ENCODE results near the gene PEX10. TPM values are rescaled to one million over a fixed set of nuclear protein-coding genes. Genes with fewer than 3 reads are reported as not detected.
A peak's percentile ranks its signal among the peaks of the same experiment; 100 is the strongest.

The PEX10 gene
- total and polyA plus RNA-seq, 10 of the 15 experiments (the other 5 are each of a cell fraction or from before 2014, with no cell fraction given): 0.24 to 24.9 (median 16.8) TPM; not detected in 1

DNA sequence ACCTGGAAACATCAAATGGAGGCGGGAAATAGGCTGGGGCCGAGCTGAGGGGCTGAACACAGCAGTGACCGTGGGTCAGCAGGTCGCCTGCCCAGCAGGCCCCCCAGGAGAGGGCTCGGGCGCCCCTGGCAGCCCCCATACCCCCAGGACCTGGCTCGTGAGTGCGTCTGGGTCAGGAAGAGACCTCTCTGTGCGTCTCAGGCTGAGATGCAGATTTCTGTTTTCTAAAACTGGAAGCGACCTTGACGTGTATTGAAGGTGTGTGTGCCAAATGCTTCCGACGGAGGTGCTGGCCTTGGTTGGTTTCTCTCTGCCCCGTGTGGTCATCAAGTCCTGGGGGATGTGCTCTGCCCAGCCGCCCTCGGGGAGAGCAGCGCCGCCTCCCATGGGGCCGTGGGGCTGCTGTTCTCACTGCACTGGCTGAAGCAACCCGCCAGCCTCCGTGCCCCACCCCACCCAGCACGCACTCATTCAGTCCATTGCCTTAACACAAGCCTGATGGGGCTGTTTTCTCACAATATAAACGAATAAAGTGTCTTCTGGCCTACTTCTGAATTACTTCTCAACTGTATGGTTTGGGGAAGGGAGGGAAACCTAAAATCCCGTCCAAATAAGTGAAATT, 7.4 kb downstream of the PEX10 start:
- BruUV-seq (replicated peaks): TSS peak; percentile 57
- H3K79me2 ChIP-seq (ENCODE audit: control insufficient read depth, insufficient read depth, low read length): no peaks in the 10 kb centered on the region
- no peaks in the 10 kb centered on the region for H3K9me3 ChIP-seq (replicated peaks; ENCODE audit: control insufficient read depth, insufficient read depth, low read length)
- WGBS (ENCODE audit: insufficient coverage, insufficient replicate concordance, low lambda C conversion rate, missing lambda C conversion rate): 90% methylated on average over 23 of the region's 24 CpGs
- DNase-seq (ENCODE audit: low read depth, low spot score): no peak
- H4K20me1 ChIP-seq (ENCODE audit: control insufficient read depth, insufficient read depth): no peaks in the 10 kb centered on the region
- no peak overlapping the region for H3K4me3 ChIP-seq
- ChIA-PET POLR2A (no interaction called here), RAD21 (ENCODE audit: unreplicated experiment) (no interaction called here), CTCF (no interaction called here), SMC1A (ENCODE audit: uncharacterized antibody, unreplicated experiment) (no interaction called here)
- in situ Hi-C loops (cut with MboI) (no loop called here), intact Hi-C loops (cut with micrococcal nuclease; ENCODE audit: unreplicated experiment) (no loop called here)
- H3K36me3 ChIP-seq (ENCODE audit: control insufficient read depth in 2 of 2, insufficient read depth in 2 of 2, low read length in 1 of 2): peaks cover 12 to 23% of the 10 kb centered on the region in 2 experiments
- H2AFZ ChIP-seq (ENCODE audit: control insufficient read depth, low read depth, low read length): no peak overlapping the region
- no peak for FAIRE-seq
- no peak for ATAC-seq
- TF ChIP-seq RB1 (IDR thresholded peaks at IDR 0.05; ENCODE audit: borderline replicate concordance) (no peak), POLR2A (IDR thresholded peaks at IDR 0.05; ENCODE audit: low read depth, low read length) (peak; percentile 59), PAX5 (IDR thresholded peaks at IDR 0.05; ENCODE audit: borderline replicate concordance, low read depth, low read length) (no peak)
- H3K27me3 ChIP-seq (replicated peaks in 1 of 2; ENCODE audit: control insufficient read depth in 2 of 2, insufficient read depth in 2 of 2, low read length in 1 of 2): no peaks in the 10 kb centered on the region
- no peak overlapping the region for H3K27ac ChIP-seq (ENCODE audit: control insufficient read depth, insufficient read depth)
- no peaks in the 10 kb centered on the region for H3K4me1 ChIP-seq (ENCODE audit: control insufficient read depth, insufficient read depth, low read length)
- H3K4me2 ChIP-seq (ENCODE audit: control insufficient read depth, insufficient read depth): no peak overlapping the region
- no peak overlapping the region for H3K9ac ChIP-seq (ENCODE audit: control insufficient read depth, insufficient read depth, low read length)

DNA sequence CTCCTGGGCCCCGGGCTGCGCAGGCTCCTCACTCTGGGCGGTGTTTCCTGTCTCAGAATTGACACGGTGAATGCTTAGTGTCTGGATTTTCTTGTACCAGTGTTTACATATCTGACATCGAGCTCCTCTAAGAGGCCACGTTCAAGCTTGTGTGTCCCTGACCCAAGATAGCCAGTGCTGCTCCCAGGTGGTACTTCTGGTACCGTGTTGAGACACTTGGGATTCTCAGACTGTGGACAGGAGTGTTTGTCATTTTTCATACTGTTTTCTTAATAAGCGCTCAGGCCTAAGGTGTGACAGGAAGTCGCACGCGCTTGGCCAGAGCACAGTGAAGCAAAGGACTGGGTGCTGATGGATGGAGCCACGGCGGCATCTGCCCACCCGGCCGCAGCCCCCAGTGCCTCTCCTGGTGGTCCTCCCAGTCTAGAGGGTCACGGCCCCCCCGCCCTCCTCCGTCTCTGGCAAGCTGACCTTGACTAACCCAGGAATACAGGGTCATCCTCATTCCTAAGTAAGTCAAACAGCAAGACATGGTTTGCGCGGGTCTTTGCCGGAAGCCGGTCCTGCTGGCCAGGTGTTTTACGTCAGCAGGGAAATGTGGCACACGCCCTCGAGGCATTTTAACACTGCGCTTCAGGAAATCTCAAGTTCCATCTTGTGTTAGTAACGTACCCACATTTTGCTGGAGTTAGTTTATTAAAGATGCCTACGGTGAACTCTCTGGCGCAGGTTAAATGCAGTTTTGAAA, 8.0 kb downstream of the PEX10 start:
- Histone ChIP-seq H2AFZ (ENCODE audit: control insufficient read depth, low read depth, low read length) (no peak overlapping the region), H3K27ac (ENCODE audit: control insufficient read depth, insufficient read depth) (no peak overlapping the region), H3K27me3 (replicated peaks in 1 of 2; ENCODE audit: control insufficient read depth in 2 of 2, insufficient read depth in 2 of 2, low read length in 1 of 2) (no peaks in the 10 kb centered on the region), H3K36me3 (ENCODE audit: control insufficient read depth in 2 of 2, insufficient read depth in 2 of 2, low read length in 1 of 2) (peaks cover 12 to 28% of the 10 kb centered on the region in 2 experiments), H3K9ac (ENCODE audit: control insufficient read depth, insufficient read depth, low read length) (no peak overlapping the region), H3K9me3 (replicated peaks; ENCODE audit: control insufficient read depth, insufficient read depth, low read length) (no peaks in the 10 kb centered on the region), H3K4me2 (ENCODE audit: control insufficient read depth, insufficient read depth) (no peak overlapping the region), H4K20me1 (ENCODE audit: control insufficient read depth, insufficient read depth) (no peaks in the 10 kb centered on the region), H3K4me3 (no peak overlapping the region), H3K4me1 (ENCODE audit: control insufficient read depth, insufficient read depth, low read length) (no peaks in the 10 kb centered on the region), H3K79me2 (ENCODE audit: control insufficient read depth, insufficient read depth, low read length) (no peaks in the 10 kb centered on the region)
- WGBS (ENCODE audit: insufficient coverage, insufficient replicate concordance, low lambda C conversion rate, missing lambda C conversion rate): 90% methylated on average over 29 of the region's 29 CpGs
- SMC1A ChIA-PET (ENCODE audit: uncharacterized antibody, unreplicated experiment): no interaction called here
- CTCF ChIA-PET: interaction anchor here (0.7 kb wide), 1 partner anchor 61 kb away, joined by 3 read pairs; no protein-coding TSS in a partner anchor
- POLR2A ChIA-PET: no interaction called here
- RAD21 ChIA-PET (ENCODE audit: unreplicated experiment): no interaction called here
- intact Hi-C loops (cut with micrococcal nuclease; ENCODE audit: unreplicated experiment): no loop called here
- ATAC-seq (no peak), DNase-seq (ENCODE audit: low read depth, low spot score) (no peak), FAIRE-seq (no peak)
- BruUV-seq (replicated peaks): no TSS peak
- TF ChIP-seq, protein P1, sequence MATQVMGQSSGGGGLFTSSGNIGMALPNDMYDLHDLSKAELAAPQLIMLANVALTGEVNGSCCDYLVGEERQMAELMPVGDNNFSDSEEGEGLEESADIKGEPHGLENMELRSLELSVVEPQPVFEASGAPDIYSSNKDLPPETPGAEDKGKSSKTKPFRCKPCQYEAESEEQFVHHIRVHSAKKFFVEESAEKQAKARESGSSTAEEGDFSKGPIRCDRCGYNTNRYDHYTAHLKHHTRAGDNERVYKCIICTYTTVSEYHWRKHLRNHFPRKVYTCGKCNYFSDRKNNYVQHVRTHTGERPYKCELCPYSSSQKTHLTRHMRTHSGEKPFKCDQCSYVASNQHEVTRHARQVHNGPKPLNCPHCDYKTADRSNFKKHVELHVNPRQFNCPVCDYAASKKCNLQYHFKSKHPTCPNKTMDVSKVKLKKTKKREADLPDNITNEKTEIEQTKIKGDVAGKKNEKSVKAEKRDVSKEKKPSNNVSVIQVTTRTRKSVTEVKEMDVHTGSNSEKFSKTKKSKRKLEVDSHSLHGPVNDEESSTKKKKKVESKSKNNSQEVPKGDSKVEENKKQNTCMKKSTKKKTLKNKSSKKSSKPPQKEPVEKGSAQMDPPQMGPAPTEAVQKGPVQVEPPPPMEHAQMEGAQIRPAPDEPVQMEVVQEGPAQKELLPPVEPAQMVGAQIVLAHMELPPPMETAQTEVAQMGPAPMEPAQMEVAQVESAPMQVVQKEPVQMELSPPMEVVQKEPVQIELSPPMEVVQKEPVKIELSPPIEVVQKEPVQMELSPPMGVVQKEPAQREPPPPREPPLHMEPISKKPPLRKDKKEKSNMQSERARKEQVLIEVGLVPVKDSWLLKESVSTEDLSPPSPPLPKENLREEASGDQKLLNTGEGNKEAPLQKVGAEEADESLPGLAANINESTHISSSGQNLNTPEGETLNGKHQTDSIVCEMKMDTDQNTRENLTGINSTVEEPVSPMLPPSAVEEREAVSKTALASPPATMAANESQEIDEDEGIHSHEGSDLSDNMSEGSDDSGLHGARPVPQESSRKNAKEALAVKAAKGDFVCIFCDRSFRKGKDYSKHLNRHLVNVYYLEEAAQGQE (IDR thresholded peaks at IDR 0.05; ENCODE audit: low read depth, low read length): no peak
- peak; percentile 23; the same call in 1 of the 2 replicates for TF ChIP-seq POLR2A (IDR thresholded peaks at IDR 0.05; ENCODE audit: low read depth, low read length)
- in situ Hi-C loops (cut with MboI): no loop called here
